Measurements from ENCODE around the gene KCTD11.
"Not testable (repeated sequence)": the region's sequence is repeated elsewhere in the genome, so short reads cannot be mapped to it uniquely, and the experiment has no call there.

Gene KCTD11

GRCh38 chr17:7357381-7357780 lies 5.4 kb downstream of the KCTD11 start:
- DNase-seq (ENCODE audit: low spot score), result no peak
- TF ChIP-seq CTCF (IDR thresholded peaks at IDR 0.05; ENCODE audit: extremely low read depth, missing control alignments), result no peak

GRCh38 chr17:7361906-7362305 lies 9.9 kb downstream of the KCTD11 start:
- TF ChIP-seq CTCF (IDR thresholded peaks at IDR 0.05; ENCODE audit: extremely low read depth, missing control alignments), result no peak
- DNase-seq (ENCODE audit: low spot score), result no peak

- DNase-seq (ENCODE audit: low spot score), result no peak
- no peak for TF ChIP-seq CTCF (IDR thresholded peaks at IDR 0.05; ENCODE audit: extremely low read depth, missing control alignments)
Observed at GRCh38 chr17:7363311-7363710, 11.3 kb downstream of the KCTD11 start.

GRCh38 chr17:7365963-7366362 lies 14.0 kb downstream of the KCTD11 start:
- not testable (repeated sequence) for DNase-seq (ENCODE audit: low spot score)

- no peak for TF ChIP-seq CTCF (IDR thresholded peaks at IDR 0.05; ENCODE audit: extremely low read depth, missing control alignments)
- no peak for DNase-seq (ENCODE audit: low spot score)
Observed at GRCh38 chr17:7367083-7367482, 15.1 kb downstream of the KCTD11 start.

- no peak for TF ChIP-seq CTCF (IDR thresholded peaks at IDR 0.05; ENCODE audit: extremely low read depth, missing control alignments)
- no peak for DNase-seq (ENCODE audit: low spot score)
Observed at GRCh38 chr17:7367918-7368598, 16.1 kb downstream of the KCTD11 start.

GRCh38 chr17:7368599-7368994 lies 16.6 kb downstream of the KCTD11 start:
- not testable (repeated sequence) for DNase-seq (ENCODE audit: low spot score)

GRCh38 chr17:7369825-7370224 lies 17.9 kb downstream of the KCTD11 start:
- no peak for DNase-seq (ENCODE audit: low spot score)
- TF ChIP-seq CTCF (IDR thresholded peaks at IDR 0.05; ENCODE audit: extremely low read depth, missing control alignments), result no peak

Measured in GM20000 (cell line).